ENCODE measurements around the gene ARHGEF28. TPM values are rescaled to one million over a fixed set of nuclear protein-coding genes. Genes with fewer than 3 reads are reported as not detected.

Gene ARHGEF28
- total and polyA plus RNA-seq, 2 of the 13 experiments (the other 11 are each of a cell fraction or from before 2014, with no cell fraction given) = 17.4 to 34.1 TPM

GRCh38 chr5:73821003-73821402 lies 195.0 kb downstream of the ARHGEF28 start:
- intact Hi-C loops (cut with micrococcal nuclease; ENCODE audit: unreplicated experiment) = loop anchor here (5.0 kb wide), 1 partner anchor 36 kb away; no protein-coding TSS in a partner anchor
- FAIRE-seq (no peak), ATAC-seq (no peak), DNase-seq (ENCODE audit: low spot score) (no peak)
- in situ Hi-C loops (cut with HindIII; ENCODE audit: extremely low pct_ligation_motif_present, low pct_unique_long_range_greater_than_20kb) = no loop called here
- no peaks in the 10 kb centered on the region for H3K9me3 ChIP-seq (ENCODE audit: low read length)
- no peak overlapping the region for H2AFZ ChIP-seq (ENCODE audit: low read length)
- H3K79me2 ChIP-seq (ENCODE audit: insufficient read depth, low read length) = peaks cover 89% of the 10 kb centered on the region
- peaks cover 100% of the 10 kb centered on the region for H3K4me1 ChIP-seq (ENCODE audit: insufficient read depth, low read length)
- ChIA-PET CTCF (ENCODE audit: low intra/inter-chr PET ratio, low total read pairs) (no interaction called here), POLR2A (no interaction called here)
- WGBS (ENCODE audit: low lambda C conversion rate) = 100% methylated on average over 3 of the region's 4 CpGs
- H3K27ac ChIP-seq (ENCODE audit: extremely low read length, insufficient read depth, low read length) = peak overlapping the region; percentile 83
- H3K27me3 ChIP-seq (ENCODE audit: control insufficient read depth in 1 of 2, insufficient read depth in 2 of 2, low read length in 2 of 2) = no peaks in the 10 kb centered on the region
- BruUV-seq (replicated peaks) = no TSS peak
- H3K4me3 ChIP-seq (replicated peaks in 1 of 3; ENCODE audit: insufficient read depth in 1 of 3, low read depth in 2 of 3, low read length in 3 of 3) = no peak overlapping the region
- H3K9ac ChIP-seq (ENCODE audit: insufficient read depth, low read depth, low read length) = no peak overlapping the region
- H3K4me2 ChIP-seq (ENCODE audit: low read depth, low read length) = no peak overlapping the region
- no peak for TF ChIP-seq ZBTB3 (CRISPR knock-in tag; IDR thresholded peaks at IDR 0.05; ENCODE audit: borderline replicate concordance, low read depth)
- H3K36me3 ChIP-seq (replicated peaks in 1 of 2; ENCODE audit: control insufficient read depth in 1 of 2, insufficient read depth in 2 of 2, low read length in 2 of 2) = peaks cover 6 to 30% of the 10 kb centered on the region in 2 experiments
- H4K20me1 ChIP-seq (ENCODE audit: insufficient read depth, low read length) = no peaks in the 10 kb centered on the region; the same call in 1 of the 2 replicates

GRCh38 chr5:73822278-73822988 lies 196.4 kb downstream of the ARHGEF28 start:
- Histone ChIP-seq H3K36me3 (replicated peaks in 1 of 2; ENCODE audit: control insufficient read depth in 1 of 2, insufficient read depth in 2 of 2, low read length in 2 of 2) (peaks cover 6 to 32% of the 10 kb centered on the region in 2 experiments), H3K4me3 (replicated peaks in 1 of 3; ENCODE audit: insufficient read depth in 1 of 3, low read depth in 2 of 3, low read length in 3 of 3) (peak overlapping the region; percentile 23 to 41 (median 37); a peak in 3 of 6 replicates), H3K4me2 (ENCODE audit: low read depth, low read length) (peak overlapping the region; percentile 65), H3K9ac (ENCODE audit: insufficient read depth, low read depth, low read length) (peak overlapping the region; percentile 65), H3K4me1 (ENCODE audit: insufficient read depth, low read length) (peaks cover 97% of the 10 kb centered on the region), H3K27me3 (ENCODE audit: control insufficient read depth in 1 of 2, insufficient read depth in 2 of 2, low read length in 2 of 2) (no peaks in the 10 kb centered on the region), H2AFZ (ENCODE audit: low read length) (no peak overlapping the region), H4K20me1 (ENCODE audit: insufficient read depth, low read length) (no peaks in the 10 kb centered on the region), H3K79me2 (ENCODE audit: insufficient read depth, low read length) (peaks cover 88% of the 10 kb centered on the region), H3K9me3 (ENCODE audit: low read length) (no peaks in the 10 kb centered on the region), H3K27ac (ENCODE audit: extremely low read length, insufficient read depth, low read length) (peak overlapping the region; percentile 83)
- intact Hi-C loops (cut with micrococcal nuclease; ENCODE audit: unreplicated experiment) = loop anchor here (5.0 kb wide), 1 partner anchor 35 kb away; no protein-coding TSS in a partner anchor
- CTCF ChIA-PET (ENCODE audit: low intra/inter-chr PET ratio, low total read pairs) = no interaction called here
- ATAC-seq = peak; percentile 38
- in situ Hi-C loops (cut with HindIII; ENCODE audit: extremely low pct_ligation_motif_present, low pct_unique_long_range_greater_than_20kb) = no loop called here
- FAIRE-seq = peak; percentile 15
- no TSS peak for BruUV-seq (replicated peaks)
- POLR2A ChIA-PET = interaction anchor here (0.7 to 3.4 kb wide), 8 partner anchors 8 to 818 kb away, joined by 3 to 45 read pairs (median 4); partner anchors contain the start of genes ARHGEF28 and ENC1
- whole genome bisulfite sequencing (ENCODE audit: low lambda C conversion rate) = 78% methylated on average over 2 of the region's 2 CpGs
- peak; percentile 94 for TF ChIP-seq ZNF121 (CRISPR knock-in tag; IDR thresholded peaks at IDR 0.05)
- TF ChIP-seq BORCS8-MEF2B (CRISPR knock-in tag; IDR thresholded peaks at IDR 0.05) = no peak
- 0 out of 2 replicates have a peak, but pooled peaks have one; percentile 33 for TF ChIP-seq RBFOX2 (IDR thresholded peaks at IDR 0.05; ENCODE audit: low read depth, low read length)
- peak; percentile 16; the same call in 1 of the 2 replicates for TF ChIP-seq POGZ (CRISPR knock-in tag; IDR thresholded peaks at IDR 0.05)
- TF ChIP-seq TSC22D2 (CRISPR knock-in tag; IDR thresholded peaks at IDR 0.05; ENCODE audit: borderline replicate concordance) = 0 out of 2 replicates have a peak, but pooled peaks have one; percentile 35
- TF ChIP-seq ZNF770 (CRISPR knock-in tag; IDR thresholded peaks at IDR 0.05) = peak; percentile 83
- 0 out of 2 replicates have a peak, but pooled peaks have one; percentile 24 for TF ChIP-seq ZMYM3 (CRISPR knock-in tag; IDR thresholded peaks at IDR 0.05)
- TF ChIP-seq E2F2 (CRISPR knock-in tag; IDR thresholded peaks at IDR 0.05; ENCODE audit: borderline replicate concordance) = no peak
- TF ChIP-seq ZNF275 (CRISPR knock-in tag; IDR thresholded peaks at IDR 0.05; ENCODE audit: borderline replicate concordance) = no peak
- TF ChIP-seq KAT7 (CRISPR knock-in tag; IDR thresholded peaks at IDR 0.05; ENCODE audit: borderline replicate concordance) = peak; percentile 54; the same call in 1 of the 2 replicates
- TF ChIP-seq TARDBP (CRISPR knock-in tag; IDR thresholded peaks at IDR 0.05) = no peak
- DNase-seq (ENCODE audit: low spot score) = no peak
